ENCODE results near the gene FRMD4A.
"Not testable (repeated sequence)": the region's sequence is repeated elsewhere in the genome, so short reads cannot be mapped to it uniquely, and the experiment has no call there.

The FRMD4A gene

DNA sequence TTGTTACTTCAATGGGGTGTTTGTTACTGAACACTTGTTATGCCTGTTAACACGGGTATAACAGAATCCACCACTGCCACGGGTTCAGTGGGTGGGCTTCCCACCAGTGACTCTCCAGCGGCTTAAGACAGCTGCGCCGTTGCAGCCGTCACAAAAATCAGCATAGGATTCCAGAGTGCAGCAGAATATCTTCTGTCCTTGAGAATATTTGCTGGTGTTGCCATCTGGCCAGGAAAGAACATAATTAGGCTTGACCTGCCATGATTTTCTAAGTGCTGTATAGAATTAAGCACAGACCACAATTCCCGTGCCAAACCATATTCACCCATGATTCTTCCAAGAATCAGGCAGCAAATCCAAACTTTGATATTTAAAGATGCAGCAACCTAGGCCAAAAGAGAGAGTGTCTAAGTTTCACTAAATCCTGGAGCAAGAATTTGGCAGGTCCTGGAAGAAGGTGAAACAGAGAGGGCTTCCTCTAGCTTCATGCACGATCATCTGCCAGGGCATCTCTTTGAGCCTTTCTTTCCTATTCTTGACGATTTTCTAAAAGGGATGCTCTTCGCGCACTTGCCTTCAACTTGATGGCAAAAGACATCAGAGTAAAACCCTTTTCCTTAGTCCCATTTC is 95.0 kb downstream of the FRMD4A start:
- no peak for DNase-seq

DNA sequence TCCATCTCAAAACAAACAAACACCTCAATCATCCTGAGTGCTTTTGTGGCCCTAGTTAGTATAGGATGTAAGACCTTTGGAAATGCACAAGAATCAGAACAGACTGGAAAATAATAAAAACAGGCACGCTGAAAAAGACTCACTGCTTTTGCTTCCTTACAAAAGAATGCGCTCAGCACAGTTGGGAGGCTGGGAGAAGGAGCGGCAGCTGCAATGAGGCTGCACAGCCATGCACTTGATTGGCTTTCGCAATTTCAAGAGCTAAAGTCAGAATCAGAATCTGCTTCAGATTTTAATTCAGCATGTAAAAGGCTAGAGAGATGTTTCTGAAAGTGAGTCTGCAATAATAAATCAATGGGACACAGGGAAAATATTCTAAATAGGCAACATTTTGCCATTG is 97.2 kb downstream of the FRMD4A start:
- no peak for DNase-seq

DNA sequence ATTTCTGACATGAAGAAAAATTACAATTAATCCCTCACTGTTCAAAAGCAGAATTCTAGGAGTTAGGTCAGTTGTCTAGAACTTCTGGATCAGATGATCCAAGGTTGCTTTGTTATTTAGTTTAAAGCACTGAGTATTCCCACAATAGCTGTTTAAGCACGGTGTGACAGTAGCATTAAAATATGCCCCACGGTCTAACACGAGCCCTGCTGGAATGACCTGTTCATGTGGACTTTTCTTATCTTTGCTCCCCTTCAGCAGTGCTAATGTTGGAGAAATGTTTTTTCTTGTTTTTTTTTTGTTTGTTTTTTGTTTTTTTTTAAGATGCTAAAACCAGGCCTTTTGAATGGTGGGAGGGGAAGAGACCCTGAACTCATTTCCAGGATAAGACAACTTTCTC is 101.9 kb downstream of the FRMD4A start:
- DNase-seq = not testable (repeated sequence)

DNA sequence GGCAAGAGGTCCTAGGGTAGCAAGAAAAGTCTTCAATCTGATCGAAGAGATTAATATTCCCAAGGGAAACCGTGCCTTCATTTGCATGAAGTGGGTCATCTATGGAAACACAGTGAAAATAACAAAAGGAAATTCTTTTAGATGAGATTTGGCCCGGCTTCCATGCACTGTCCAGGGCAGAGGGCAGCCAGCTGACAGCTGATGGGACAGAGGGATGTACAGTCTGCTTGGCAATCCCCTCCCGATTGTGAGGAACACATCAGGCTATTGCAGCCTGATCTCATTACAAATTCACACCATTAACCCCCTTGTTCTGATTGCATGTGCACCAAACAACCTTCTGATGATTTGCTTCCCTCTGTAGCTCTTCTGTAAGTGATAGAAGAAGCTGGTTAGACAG is 105.3 kb downstream of the FRMD4A start:
- no peak for DNase-seq

DNA sequence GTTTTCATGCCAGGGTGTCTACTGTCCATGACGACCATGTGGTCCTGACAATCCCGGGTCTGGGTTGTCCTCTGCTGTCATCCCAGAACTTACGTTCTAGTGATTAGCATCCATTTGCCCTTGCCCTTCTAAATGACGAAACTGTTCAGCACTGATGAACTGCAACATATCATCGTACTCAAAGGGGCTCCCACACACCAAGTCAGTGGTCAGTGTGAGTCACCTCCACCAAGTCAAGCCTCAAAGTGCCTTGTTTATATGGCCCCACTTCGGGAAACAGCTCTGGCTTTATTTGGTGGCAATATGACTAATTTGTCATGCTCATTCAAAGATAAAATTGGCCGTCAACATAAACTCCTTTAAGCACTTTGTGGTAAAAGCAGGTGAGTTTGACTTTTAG is 110.7 kb downstream of the FRMD4A start:
- no peak for DNase-seq

DNA sequence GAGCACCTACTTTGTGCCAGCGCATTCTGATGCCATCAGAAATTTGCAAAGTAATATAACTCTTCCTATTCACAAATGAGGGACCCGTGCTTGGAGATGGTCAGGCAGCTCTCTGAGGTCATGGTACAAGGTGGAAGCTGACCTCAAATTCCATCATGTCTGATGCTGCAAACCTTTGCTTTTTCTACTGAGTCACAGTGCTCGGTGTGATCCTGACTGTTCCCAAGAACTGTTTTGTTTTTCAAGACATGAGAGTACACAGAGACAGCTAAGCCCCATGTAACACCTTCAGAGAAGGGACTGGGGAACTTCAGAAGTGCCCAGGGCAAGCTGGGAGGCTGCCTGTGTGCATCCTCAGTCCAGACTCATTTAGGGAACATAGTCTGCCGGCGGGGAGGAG is 111.3 kb downstream of the FRMD4A start:
- DNase-seq = no peak

DNA sequence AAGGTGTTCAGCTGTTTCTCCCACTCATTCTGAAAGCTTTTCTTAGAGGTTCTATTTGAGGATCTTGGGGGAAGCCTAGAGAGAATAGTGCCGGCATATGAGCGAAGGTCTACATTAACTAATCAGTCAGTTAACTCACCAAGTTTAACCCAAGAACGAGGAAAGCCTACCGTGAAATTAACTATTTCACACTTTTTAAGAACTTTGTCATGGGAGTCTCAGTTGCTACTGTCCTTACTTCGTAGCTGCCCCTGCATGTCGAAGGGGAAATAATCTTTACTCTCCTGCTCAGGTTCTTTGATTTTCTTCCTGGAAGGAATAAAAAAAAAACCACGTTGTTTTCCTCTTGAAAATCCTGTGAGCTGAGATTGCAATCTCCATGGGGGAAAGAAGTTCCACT is 115.1 kb downstream of the FRMD4A start:
- DNase-seq = no peak

DNA sequence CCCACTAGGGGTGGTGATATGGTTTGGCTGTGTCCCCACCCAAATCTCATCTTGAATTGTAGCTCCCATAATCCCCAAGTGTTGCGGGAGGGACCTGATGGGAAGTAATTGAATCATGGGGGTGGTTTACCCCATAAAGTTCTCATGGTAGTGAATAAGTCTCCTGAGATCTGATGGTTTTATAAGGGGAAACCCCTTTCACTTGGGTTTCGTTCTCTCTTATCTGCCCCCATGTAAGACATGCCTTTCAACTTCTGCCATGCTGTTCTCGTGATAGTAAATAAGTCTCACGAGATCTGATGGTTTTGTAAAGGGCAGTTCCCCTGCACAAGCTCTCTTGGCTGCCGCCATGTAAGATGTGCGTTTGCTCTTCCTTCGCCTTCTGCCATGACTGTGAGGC is 117.0 kb downstream of the FRMD4A start:
- not testable (repeated sequence) for DNase-seq

DNA sequence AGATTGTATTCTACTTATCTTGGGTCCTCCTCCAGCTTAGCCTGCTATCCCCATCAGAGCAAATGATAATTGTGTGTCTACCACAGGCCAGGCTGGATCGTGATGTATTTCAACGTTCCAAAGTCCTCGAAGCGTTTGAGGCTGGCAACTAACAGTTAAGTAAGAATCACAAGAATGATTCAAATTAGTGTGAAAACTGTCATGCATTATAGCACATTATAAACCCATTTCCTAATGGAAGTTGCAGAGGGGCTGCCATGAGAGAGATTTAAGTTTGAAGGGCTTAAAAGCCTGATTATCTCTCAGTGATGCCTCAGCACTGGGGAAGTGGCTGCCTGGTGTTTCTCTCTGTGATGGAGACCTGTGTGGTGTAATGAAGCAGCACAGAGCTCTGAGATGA is 119.1 kb downstream of the FRMD4A start:
- DNase-seq = no peak

DNA sequence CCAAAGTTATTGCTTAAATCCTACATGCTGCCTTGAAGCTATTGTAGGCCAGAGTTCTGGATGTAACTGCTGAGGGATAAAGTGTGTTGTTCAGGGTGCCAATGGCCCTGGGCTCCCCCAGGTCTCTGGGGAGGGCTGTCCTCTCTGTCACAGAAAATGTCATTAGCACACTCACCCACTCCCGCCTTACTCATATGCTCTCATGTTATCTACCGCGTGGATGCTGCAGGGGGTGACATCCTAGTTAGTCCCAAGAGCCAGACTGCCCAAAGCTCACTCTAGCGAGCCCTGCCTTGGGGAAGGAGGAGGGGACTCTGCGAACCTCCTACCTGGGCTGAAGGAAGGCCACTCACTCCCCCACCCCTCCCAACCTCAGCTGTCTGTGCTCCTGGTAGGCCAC is 122.5 kb downstream of the FRMD4A start:
- DNase-seq = no peak

DNA sequence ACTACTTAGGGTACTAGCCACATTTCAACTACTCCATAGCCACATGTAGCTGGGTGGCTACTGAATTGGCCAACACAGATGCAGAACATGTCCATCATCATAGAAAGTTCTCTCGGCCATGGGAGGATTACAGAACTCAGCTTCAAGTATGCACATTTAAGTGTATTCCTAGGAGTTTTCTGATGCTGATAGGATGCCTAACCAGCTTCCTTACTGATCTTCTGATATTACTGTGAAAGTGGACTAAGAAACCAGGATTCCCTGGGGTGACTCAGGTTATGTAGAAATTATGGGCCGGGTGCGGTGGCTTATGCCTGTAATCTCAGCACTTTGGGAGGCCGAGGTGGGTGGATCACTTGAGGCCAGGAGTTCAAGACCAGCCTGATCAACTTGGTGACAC is 125.5 kb downstream of the FRMD4A start:
- no peak for DNase-seq

DNA sequence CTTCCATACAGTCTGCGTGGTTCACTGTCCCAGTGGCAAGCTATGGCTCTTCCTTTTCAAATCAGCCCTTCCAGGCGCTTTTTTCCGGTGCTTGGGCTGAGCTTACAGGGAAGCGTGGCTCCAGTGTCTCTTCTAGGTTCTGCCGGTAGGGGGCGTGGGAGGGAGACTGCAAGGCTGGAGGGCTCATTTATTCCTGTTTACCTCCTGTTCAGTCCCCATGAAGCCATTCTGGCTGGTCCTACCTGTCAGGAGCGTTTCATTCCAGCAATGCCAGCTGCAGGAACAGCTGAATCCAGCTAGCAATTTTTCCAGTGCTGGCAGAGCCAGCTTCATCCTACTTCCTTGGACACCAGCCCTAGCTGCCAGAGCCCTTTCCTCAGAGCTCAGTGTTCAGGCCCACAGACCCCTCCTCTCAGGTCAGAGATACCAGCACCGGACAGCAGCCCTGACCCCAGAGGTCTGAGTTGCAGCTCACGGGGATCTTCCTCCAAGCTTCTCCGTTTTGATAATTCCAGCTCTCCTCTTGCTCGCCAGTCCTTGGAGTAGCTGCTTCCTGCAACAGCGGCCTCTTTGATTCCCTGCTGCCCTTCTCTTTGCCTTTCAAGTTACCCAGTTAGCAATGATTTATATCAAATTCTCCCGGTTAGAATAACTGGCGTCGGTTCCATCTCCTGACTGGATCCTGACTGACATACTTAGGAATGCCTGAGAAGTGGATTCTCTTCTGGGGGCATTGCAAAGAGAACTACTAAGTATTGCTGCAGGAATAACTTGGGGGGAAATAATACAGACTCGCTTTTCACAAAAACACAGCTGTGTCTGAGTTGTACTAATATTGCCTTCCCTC is 129.8 kb downstream of the FRMD4A start:
- DNase-seq = no peak

DNA sequence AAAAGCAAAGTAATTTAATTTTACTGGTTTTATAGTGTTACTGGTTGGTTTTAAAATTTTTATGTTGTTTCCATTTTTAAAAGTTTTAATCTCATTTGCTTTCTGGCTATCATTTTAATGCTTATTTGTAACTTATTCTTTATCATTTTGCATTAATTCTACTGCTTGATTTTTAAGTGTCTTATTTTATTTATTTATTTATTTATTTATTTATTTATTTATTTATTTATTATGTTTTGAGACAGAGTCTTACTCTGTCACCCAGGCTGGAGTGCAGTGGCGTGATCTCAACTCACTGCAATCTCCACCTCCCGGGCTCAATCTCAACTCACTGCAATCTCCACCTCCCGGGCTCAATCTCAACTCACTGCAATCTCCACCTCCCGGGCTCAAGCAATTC is 131.6 kb downstream of the FRMD4A start:
- not testable (repeated sequence) for DNase-seq

DNA sequence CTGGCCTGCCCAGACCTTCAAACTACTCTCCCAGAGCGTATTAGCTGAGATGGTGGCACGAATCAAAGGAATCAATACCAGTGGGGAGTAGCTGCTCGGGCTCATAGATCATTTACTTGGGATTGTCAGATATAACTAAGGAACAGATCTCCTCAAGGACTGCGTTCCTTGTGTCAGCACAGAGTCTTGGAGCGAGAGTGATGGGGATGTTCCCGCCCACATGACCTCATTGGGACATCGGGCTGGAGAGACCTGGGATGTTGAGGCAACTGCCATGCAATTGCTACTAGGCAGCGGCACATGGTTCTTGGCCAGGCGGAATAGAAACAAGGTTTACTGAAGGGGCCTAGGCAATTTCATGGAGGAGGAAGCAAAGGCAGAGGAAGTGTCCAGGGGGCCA is 132.6 kb downstream of the FRMD4A start:
- no peak for DNase-seq

DNA sequence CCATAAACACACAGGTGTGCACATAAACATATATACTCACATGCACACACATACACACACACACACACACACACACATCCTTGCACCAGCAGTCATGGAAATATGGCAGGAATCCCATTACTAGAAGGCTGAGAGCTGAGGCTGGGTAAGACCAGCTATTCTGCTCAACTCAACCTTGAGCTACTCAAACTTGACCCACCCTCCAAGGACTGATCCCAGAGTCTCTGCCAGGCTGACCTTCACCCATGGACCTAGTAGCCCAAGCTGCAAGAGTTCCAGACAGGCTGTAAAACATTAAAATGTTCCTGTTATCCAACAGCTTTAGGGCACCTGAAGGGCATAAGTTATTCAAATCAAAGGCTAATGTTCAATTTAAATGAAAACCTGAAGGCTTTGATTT is 134.6 kb downstream of the FRMD4A start:
- DNase-seq = no peak

DNA sequence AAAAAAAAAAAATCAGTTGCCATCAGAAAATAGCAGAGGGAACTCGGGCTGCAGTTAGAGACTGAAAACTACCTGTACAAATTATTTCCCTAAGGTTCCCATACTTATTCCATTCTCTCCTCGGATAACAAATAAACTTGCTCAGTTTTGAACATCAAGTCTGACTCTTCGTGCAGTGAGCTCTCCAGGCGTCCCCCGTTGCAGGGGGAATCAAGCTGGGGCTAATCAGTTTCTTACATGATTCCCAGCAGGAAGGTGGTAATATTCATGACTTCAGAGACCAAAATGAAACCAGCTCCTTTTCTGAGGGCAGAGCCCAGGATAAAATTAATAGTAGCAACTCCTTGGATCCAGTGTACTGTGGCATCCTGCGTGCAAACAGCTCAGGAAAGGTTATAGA is 135.3 kb downstream of the FRMD4A start:
- DNase-seq = no peak

DNA sequence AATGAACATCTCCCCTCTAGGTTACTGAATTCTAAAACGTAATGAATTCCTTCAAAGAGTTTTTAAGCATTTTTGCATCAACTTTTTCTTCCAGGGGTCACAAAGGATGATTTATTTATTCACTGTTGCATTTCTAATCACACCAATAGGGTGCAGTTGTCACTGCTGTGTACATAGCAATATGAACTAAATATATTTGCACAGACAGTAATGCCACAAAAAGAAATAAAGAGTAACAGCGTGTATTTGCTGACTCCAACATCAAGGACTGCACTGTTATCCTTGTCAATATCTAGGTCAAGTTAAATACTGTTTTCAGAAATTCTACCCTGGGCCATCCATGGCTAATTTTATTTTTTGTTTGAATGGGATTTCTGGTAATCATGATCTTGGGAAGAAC is 138.0 kb downstream of the FRMD4A start:
- DNase-seq = no peak

DNA sequence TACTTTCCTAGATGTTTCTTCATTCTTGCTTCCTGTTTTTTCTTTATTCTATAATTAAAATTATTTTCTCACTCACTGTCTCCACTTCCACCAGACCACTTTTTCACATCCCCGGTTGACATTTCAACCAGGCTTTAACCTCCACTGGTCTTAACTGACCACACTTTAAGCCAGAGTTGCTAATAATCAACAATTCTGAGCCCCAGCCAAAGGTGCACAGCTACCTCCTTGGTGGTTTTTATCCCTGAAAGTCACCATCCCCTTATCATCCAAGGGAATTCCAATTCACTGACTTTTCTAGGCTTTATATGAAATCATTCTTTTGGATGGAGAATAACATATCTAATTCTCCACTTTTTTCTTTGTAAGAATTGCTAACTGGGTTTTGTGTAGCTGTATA is 138.9 kb downstream of the FRMD4A start:
- DNase-seq = no peak

DNA sequence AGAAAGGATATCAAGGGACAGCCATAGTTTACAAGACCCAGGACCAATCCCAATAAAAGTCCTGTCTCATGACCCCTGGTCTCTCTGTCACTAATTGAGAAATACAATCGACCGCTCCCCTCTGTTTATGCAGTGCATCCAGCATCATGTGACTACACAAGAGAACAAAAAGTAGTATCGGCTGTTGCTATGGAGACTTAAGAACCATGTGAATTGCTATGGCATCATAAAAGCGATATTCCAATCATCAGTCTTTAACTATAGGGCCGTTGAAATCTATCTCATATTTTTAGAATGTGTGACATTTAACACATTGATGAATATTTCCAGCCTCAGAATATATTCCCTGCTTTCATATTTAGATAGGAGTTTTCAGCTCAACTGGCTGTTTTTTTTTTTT is 139.3 kb downstream of the FRMD4A start:
- DNase-seq = no peak

DNA sequence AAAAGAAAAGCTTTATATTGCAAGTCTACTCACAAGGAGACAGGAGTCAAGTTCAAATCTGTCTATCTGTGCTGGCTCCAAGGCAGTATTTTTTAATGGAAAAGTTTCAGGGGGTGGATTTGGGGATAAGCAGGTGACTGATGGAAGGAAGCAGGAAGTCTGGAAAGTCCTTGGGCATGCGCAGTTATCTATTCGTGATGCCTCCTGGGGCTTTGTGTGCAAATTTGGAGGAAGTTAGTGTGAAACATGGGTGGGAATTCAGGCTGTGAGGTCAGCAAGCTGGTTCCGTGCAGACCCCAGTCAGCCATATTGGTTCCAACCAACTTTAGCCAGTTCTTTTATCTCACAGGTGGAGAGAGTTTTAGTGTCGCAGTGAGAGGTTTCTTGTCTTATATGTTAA is 140.0 kb downstream of the FRMD4A start:
- no peak for DNase-seq

DNA sequence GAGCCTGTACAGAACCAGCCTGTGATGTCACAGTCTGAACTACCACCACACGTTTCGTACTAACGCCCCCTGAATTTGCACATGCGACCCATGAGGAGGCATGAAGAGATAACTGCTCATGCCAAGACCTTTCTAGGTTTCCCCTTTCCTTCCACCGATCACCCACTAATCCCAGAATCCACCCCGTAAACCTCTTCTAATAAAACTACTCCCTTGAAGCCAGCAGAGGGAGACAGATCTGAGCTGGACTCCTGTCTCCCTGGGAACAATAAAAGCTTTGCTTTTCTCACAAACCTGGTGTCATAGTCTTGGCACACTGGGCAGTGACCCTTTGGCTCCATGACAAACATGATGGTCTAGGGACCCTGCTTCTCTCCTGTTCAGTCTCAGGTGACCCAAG is 144.5 kb downstream of the FRMD4A start:
- DNase-seq = no peak

DNA sequence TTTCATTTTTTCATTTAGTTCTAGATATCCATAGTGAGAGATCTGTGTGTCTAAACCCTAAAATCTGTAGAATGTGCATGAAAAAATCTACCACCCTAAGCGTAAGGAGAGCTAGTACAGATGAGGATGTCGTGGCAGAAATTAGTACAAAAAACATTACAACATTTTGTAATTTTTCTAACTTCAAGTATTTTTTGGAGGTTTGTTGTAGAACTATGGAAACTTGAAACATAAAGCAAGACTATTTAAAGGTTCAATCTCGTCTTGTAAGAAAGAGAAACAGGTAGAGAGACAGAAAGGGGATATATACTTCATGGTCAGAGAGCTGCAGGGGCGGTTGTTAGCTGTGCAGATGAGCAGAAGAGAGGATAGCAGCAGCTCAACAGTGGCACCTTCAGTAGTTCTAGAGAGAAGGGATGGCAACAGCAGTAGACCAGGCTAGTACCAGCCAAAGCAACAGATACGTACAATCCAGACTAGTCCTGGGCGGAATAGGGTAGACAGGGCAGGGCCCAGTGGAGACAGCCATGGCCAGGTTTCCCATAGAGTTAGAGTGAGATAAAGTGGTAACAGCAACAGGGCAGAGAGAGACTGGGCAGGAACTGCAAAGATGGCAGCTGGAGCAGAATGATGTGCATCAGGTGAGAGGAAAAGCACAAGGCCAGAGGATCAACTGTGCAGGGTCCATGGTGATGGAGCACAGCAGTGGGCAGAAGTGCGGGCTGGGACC is 145.2 kb downstream of the FRMD4A start:
- DNase-seq = no peak

DNA sequence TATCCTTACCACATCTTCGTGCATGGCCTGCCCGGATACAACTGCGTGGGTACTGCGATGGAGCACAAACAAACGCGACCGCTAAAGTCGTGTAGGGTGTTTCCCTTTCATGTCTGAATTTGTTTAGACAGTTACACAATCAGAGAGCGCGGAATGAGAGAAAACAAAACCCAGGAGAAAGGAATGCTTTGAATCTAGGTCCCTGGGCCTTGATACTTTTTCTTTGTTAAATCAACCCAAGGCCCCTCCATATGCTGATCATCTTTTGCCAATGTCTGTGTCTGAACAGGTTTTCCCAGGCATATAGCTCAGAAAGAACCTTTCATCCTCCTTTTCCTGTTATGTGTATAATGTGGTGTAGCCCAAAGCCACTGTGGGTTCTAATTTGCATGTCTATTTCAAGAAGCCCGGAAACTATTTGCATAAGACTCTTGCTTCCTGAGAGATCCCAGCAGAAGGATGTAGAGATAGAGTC is 145.8 kb downstream of the FRMD4A start:
- DNase-seq = no peak

DNA sequence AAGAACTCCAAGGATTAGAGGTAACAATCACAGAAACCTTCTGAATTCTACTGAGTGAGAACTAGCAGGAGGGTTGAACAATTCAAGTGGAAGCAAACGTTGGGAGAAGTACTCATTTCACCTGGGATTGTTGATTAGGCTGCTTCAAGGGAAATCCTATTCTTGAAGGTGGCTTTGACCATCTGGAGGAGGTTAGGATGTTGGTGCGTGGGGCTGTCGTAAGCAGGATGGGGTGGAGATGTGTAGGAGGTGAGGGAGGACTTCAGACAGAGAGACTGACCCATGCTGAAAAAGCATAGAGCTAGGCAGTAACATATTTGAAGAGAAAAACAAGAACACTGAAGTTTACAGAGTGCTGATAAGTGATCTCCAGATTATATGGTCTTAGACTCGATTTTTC is 147.9 kb downstream of the FRMD4A start:
- DNase-seq = no peak

Data from amniotic stem cell (primary cell).